HUES64 (cell line): ENCODE measurements around the gene ATP6V0A4.
"Not testable (repeated sequence)": the region's sequence is repeated elsewhere in the genome, so short reads cannot be mapped to it uniquely, and the experiment has no call there.

Source experiments
- H3K27ac ChIP-seq: 2 replicates; pipeline ENCODE4 v1.7.0; 2013; ENCODE audit warnings: low read depth, low read length, inconsistent platforms
- H3K27me3 ChIP-seq: 2 replicates; pipeline ENCODE4 v1.6.1; 2013; ENCODE audit warnings: mild to moderate bottlenecking, low read length; ENCODE audit not compliant: insufficient read depth
- H3K36me3 ChIP-seq: 2 replicates; pipeline ENCODE4 v1.6.1; 2013; ENCODE audit warnings: mild to moderate bottlenecking, low read length; ENCODE audit not compliant: insufficient read depth
- H3K4me1 ChIP-seq: 2 replicates; pipeline ENCODE4 v1.6.1; 2013; ENCODE audit warnings: mild to moderate bottlenecking, low read length, moderate library complexity; ENCODE audit not compliant: insufficient read depth
- H3K4me3 ChIP-seq: 2 replicates; pipeline ENCODE4 v1.5.1; 2013; ENCODE audit warnings: mild to moderate bottlenecking, low read length, moderate library complexity
- H3K9ac ChIP-seq: 2 replicates; pipeline ENCODE4 v1.6.1; 2013; ENCODE audit warnings: mild to moderate bottlenecking, low read depth, low read length
- H3K9me3 ChIP-seq: 2 replicates; pipeline ENCODE4 v1.6.1; 2013; ENCODE audit warnings: low read depth, low read length; ENCODE audit not compliant: insufficient read depth
- WGBS: fragments of 150-250, 120-280 bp; methylation state at CpG from one replicate; pipeline ENCODE4 v1.1.7; 2013; ENCODE audit warnings: missing lambda C conversion rate; 5-methylcytosine and 5-hydroxymethylcytosine counted together

Gene ATP6V0A4

GRCh38 chr7:138698281-138698680 is 99.7 kb downstream of the ATP6V0A4 start:
- H3K4me3 ChIP-seq: no peak overlapping the region
- no peak overlapping the region for H3K9ac ChIP-seq
- no peaks in the 10 kb centered on the region for H3K36me3 ChIP-seq
- 92% methylated on average over 7 of the region's 7 CpGs for WGBS
- no peaks in the 10 kb centered on the region for H3K9me3 ChIP-seq
- no peak overlapping the region for H3K27ac ChIP-seq
- H3K27me3 ChIP-seq: no peaks in the 10 kb centered on the region
- H3K4me1 ChIP-seq: no peaks in the 10 kb centered on the region

GRCh38 chr7:138697535-138698182 is 100.3 kb downstream of the ATP6V0A4 start:
- H3K27me3 ChIP-seq: no peaks in the 10 kb centered on the region
- no peak overlapping the region for H3K9ac ChIP-seq
- no peak overlapping the region for H3K4me3 ChIP-seq
- no peaks in the 10 kb centered on the region for H3K9me3 ChIP-seq
- H3K27ac ChIP-seq: no peak overlapping the region
- WGBS: 92% methylated on average over 1 of the region's 2 CpGs
- no peaks in the 10 kb centered on the region for H3K36me3 ChIP-seq
- no peaks in the 10 kb centered on the region for H3K4me1 ChIP-seq

- not testable (repeated sequence) for H3K36me3 ChIP-seq, H3K4me3 ChIP-seq, H3K9ac ChIP-seq, H3K9me3 ChIP-seq, H3K27me3 ChIP-seq, H3K27ac ChIP-seq, H3K4me1 ChIP-seq
- WGBS: 96% methylated on average over 9 of the region's 9 CpGs
Measured at GRCh38 chr7:138695776-138696175, 102.2 kb downstream of the ATP6V0A4 start.

GRCh38 chr7:138695106-138695505 is 102.9 kb downstream of the ATP6V0A4 start:
- no peak overlapping the region for H3K27ac ChIP-seq
- H3K4me1 ChIP-seq: no peaks in the 10 kb centered on the region
- H3K36me3 ChIP-seq: no peaks in the 10 kb centered on the region
- H3K9ac ChIP-seq: no peak overlapping the region
- no peaks in the 10 kb centered on the region for H3K9me3 ChIP-seq
- no peaks in the 10 kb centered on the region for H3K27me3 ChIP-seq
- no peak overlapping the region for H3K4me3 ChIP-seq
- WGBS: 95% methylated on average over 4 of the region's 4 CpGs

- H3K27me3 ChIP-seq: no peaks in the 10 kb centered on the region
- no peak overlapping the region for H3K9ac ChIP-seq
- no peaks in the 10 kb centered on the region for H3K36me3 ChIP-seq
- H3K27ac ChIP-seq: no peak overlapping the region
- no peaks in the 10 kb centered on the region for H3K4me1 ChIP-seq
- H3K4me3 ChIP-seq: no peak overlapping the region
- WGBS: 93% methylated on average over 5 of the region's 5 CpGs
- H3K9me3 ChIP-seq: no peaks in the 10 kb centered on the region
Measured at GRCh38 chr7:138691178-138691577, 106.8 kb downstream of the ATP6V0A4 start.

- H3K27ac ChIP-seq: no peak overlapping the region
- no peak overlapping the region for H3K4me3 ChIP-seq
- no peak overlapping the region for H3K9ac ChIP-seq
- no peaks in the 10 kb centered on the region for H3K27me3 ChIP-seq
- no peaks in the 10 kb centered on the region for H3K36me3 ChIP-seq
- no peaks in the 10 kb centered on the region for H3K9me3 ChIP-seq
- 97% methylated on average over 2 of the region's 2 CpGs for WGBS
- no peaks in the 10 kb centered on the region for H3K4me1 ChIP-seq
Measured at GRCh38 chr7:138690495-138690894, 107.5 kb downstream of the ATP6V0A4 start.

GRCh38 chr7:138688037-138688436 is 110.0 kb downstream of the ATP6V0A4 start:
- H3K36me3 ChIP-seq, H3K27me3 ChIP-seq, H3K27ac ChIP-seq, H3K9ac ChIP-seq, H3K4me3 ChIP-seq, H3K4me1 ChIP-seq, H3K9me3 ChIP-seq: not testable (repeated sequence)
- WGBS: 93% methylated on average over 6 of the region's 6 CpGs

GRCh38 chr7:138684340-138684739 is 113.7 kb downstream of the ATP6V0A4 start:
- WGBS: 88% methylated on average over 1 of the region's 3 CpGs
- Histone ChIP-seq H3K9me3 (no peaks in the 10 kb centered on the region), H3K9ac (no peak overlapping the region), H3K4me3 (no peak overlapping the region), H3K27ac (no peak overlapping the region), H3K27me3 (no peaks in the 10 kb centered on the region), H3K4me1 (no peaks in the 10 kb centered on the region), H3K36me3 (no peaks in the 10 kb centered on the region)

GRCh38 chr7:138679793-138680192 is 118.2 kb downstream of the ATP6V0A4 start:
- Histone ChIP-seq H3K27me3 (no peaks in the 10 kb centered on the region), H3K9ac (no peak overlapping the region), H3K36me3 (no peaks in the 10 kb centered on the region), H3K4me1 (no peaks in the 10 kb centered on the region), H3K4me3 (no peak overlapping the region), H3K9me3 (no peaks in the 10 kb centered on the region), H3K27ac (no peak overlapping the region)
- 78% methylated on average over 5 of the region's 5 CpGs for WGBS

- no peaks in the 10 kb centered on the region for H3K9me3 ChIP-seq
- no peak overlapping the region for H3K9ac ChIP-seq
- no peaks in the 10 kb centered on the region for H3K36me3 ChIP-seq
- H3K4me1 ChIP-seq: peaks cover 27% of the 10 kb centered on the region
- H3K27ac ChIP-seq: no peak overlapping the region
- no peak overlapping the region for H3K4me3 ChIP-seq
- no peaks in the 10 kb centered on the region for H3K27me3 ChIP-seq
Measured at GRCh38 chr7:138670594-138670993, 127.4 kb downstream of the ATP6V0A4 start.

- Histone ChIP-seq H3K27ac (no peak overlapping the region), H3K27me3 (no peaks in the 10 kb centered on the region), H3K9me3 (no peaks in the 10 kb centered on the region), H3K36me3 (no peaks in the 10 kb centered on the region), H3K9ac (no peak overlapping the region), H3K4me1 (peaks cover 33% of the 10 kb centered on the region), H3K4me3 (no peak overlapping the region)
- 85% methylated on average over 4 of the region's 4 CpGs for WGBS
Measured at GRCh38 chr7:138669364-138669763, 128.6 kb downstream of the ATP6V0A4 start.

- no peak overlapping the region for H3K4me3 ChIP-seq
- no peak overlapping the region for H3K9ac ChIP-seq
- H3K27me3 ChIP-seq: no peaks in the 10 kb centered on the region
- H3K4me1 ChIP-seq: peaks cover 33% of the 10 kb centered on the region
- H3K9me3 ChIP-seq: no peaks in the 10 kb centered on the region
- H3K36me3 ChIP-seq: no peaks in the 10 kb centered on the region
- 91% methylated on average over 3 of the region's 3 CpGs for WGBS
- H3K27ac ChIP-seq: no peak overlapping the region; the same call in 1 of the 2 replicates
Measured at GRCh38 chr7:138668946-138669345, 129.1 kb downstream of the ATP6V0A4 start.
